Upper lobe of right lung (tissue), 1 donor: ENCODE data around the gene ODF2L. TPM values are rescaled to one million over a fixed set of nuclear protein-coding genes. Genes with fewer than 3 reads are reported as not detected.

ENCODE experiments used
- ATAC-seq: fragments of 200-7000 bp; cut with Tn5 transposase; one replicate; pipeline ENCODE4 v1.9.1; 2020; ENCODE audit warnings: mild to moderate bottlenecking, moderate library complexity
- DNase-seq: peaks from one replicate; pipeline ENCODE4 v3.0.0-alpha.2; 2020
- H3K27ac ChIP-seq: fragments of 200-600 bp; one replicate; pipeline ENCODE4 v1.8.0; 2022
- H3K27me3 ChIP-seq: fragments of 200-600 bp; one replicate; pipeline ENCODE4 v1.8.0; 2022; ENCODE audit warnings: mild to moderate bottlenecking
- H3K36me3 ChIP-seq: fragments of 200-600 bp; one replicate; pipeline ENCODE4 v1.8.0; 2022
- H3K4me1 ChIP-seq: fragments of 200-600 bp; one replicate; pipeline ENCODE4 v1.8.0; 2022
- H3K4me3 ChIP-seq: fragments of 200-600 bp; one replicate; pipeline ENCODE4 v1.8.0; 2022; ENCODE audit warnings: mild to moderate bottlenecking
- H3K9me3 ChIP-seq: fragments of 200-600 bp; one replicate; pipeline ENCODE4 v1.8.0; 2022
- intact Hi-C: fragments of 100-400 bp; cut with DNase I; formaldehyde crosslinking; loops from one replicate; pipeline ENCODE4 v1.11.0; 2022
- total RNA-seq: library from RNA; stranded (reverse); fragmentation: NEBNext Ultra II Directional; extraction: Animal tissue kit (Norgen Biotek cat#: 25700); gene quantifications from one replicate; pipeline ENCODE4 v1.2.1, GENCODE V29; 2021
- TF ChIP-seq, protein P1 (sequence below): fragments of 200-600 bp; IDR thresholded peaks from one replicate; pipeline ENCODE4 v1.8.0; 2022; ENCODE audit warnings: antibody characterized with exemption
- donor health status: DM: no; HTN: yes; CAD: no; lungs with severe emphysema.

ODF2L gene
- total RNA-seq, 1 donor from 2014 or later, result 47.0 TPM

DNA sequence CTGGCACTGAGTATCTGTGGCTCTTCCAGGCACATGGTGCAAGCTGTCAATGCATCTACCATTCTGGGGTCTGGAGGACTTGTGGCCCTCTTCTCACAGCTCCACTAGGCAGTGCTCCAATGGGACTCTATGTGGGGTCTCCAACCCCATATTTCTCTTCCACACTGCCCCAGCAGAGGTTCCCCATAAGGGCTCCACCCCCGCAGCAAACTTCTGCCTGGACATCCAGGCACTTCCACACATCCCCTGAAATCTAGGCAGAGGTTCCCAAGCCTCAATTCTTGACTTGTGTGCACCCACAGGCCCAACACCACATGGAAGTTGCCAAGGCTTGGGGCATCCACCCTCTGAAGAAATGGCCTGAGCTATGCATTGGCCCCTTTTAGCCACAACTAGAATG is 18.8 kb downstream of the ODF2L start:
- intact Hi-C loops, result no loop called here

DNA sequence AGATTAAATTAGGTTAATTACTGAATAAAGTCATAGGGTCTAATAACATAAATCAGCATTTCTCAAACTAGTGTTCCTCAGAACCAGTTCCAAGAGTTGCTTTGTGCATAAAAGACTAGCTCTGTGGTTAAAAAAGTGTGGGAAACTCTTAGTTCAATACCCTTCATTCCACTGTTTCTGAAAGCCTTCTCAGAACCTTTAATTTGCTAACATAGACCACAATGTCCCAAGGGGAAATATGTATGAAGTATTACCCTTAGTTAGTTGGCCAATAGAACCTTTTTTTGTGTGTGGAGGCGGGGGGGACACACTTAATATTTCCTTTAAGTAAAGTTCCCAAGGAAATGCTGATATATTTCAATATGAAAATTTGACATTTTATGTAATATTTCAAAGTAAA is 20.4 kb downstream of the ODF2L start:
- no peaks in the 10 kb centered on the region for H3K36me3 ChIP-seq
- intact Hi-C loops, result no loop called here
- no peak for ATAC-seq
- H3K4me3 ChIP-seq, result no peak overlapping the region
- H3K4me1 ChIP-seq, result no peaks in the 10 kb centered on the region
- no peaks in the 10 kb centered on the region for H3K27me3 ChIP-seq
- DNase-seq, result no peak
- TF ChIP-seq, protein P1, sequence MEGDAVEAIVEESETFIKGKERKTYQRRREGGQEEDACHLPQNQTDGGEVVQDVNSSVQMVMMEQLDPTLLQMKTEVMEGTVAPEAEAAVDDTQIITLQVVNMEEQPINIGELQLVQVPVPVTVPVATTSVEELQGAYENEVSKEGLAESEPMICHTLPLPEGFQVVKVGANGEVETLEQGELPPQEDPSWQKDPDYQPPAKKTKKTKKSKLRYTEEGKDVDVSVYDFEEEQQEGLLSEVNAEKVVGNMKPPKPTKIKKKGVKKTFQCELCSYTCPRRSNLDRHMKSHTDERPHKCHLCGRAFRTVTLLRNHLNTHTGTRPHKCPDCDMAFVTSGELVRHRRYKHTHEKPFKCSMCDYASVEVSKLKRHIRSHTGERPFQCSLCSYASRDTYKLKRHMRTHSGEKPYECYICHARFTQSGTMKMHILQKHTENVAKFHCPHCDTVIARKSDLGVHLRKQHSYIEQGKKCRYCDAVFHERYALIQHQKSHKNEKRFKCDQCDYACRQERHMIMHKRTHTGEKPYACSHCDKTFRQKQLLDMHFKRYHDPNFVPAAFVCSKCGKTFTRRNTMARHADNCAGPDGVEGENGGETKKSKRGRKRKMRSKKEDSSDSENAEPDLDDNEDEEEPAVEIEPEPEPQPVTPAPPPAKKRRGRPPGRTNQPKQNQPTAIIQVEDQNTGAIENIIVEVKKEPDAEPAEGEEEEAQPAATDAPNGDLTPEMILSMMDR, result no peak
- no peaks in the 10 kb centered on the region for H3K9me3 ChIP-seq
- no peak overlapping the region for H3K27ac ChIP-seq

More for the DNA sequence above, 18.8 kb downstream of the ODF2L start:
- TF ChIP-seq, protein P1, result no peak
- H3K36me3 ChIP-seq, result no peaks in the 10 kb centered on the region
- no peak overlapping the region for H3K4me3 ChIP-seq
- no peak for ATAC-seq
- no peak for DNase-seq
- H3K4me1 ChIP-seq, result no peaks in the 10 kb centered on the region
- H3K27ac ChIP-seq, result no peak overlapping the region
- H3K27me3 ChIP-seq, result no peaks in the 10 kb centered on the region
- no peaks in the 10 kb centered on the region for H3K9me3 ChIP-seq

DNA sequence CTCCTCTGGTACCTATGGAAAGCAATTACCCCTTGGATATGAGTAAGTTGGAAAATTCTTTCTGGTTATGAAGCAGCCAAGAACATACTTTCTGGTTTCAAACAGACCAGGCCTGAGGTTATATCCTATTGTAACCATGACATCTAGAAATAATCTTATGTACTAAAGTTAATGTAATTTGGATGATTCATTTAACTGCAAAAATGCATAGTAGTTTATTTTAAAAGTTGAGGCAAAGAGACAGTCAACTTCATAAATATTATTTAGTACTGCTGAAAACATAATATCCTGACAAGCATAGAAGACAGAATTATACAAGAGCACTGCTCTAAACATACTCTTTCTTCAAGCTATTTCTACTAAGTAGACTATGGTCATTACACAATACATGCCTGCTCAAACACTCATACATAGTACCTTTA is 25.5 kb downstream of the ODF2L start:
- ATAC-seq (no peak), DNase-seq (no peak)
- H3K4me3 ChIP-seq, result no peak overlapping the region
- TF ChIP-seq, protein P1, result no peak
- no peak overlapping the region for H3K27ac ChIP-seq
- no peaks in the 10 kb centered on the region for H3K27me3 ChIP-seq
- intact Hi-C loops, result no loop called here
- no peaks in the 10 kb centered on the region for H3K4me1 ChIP-seq
- no peaks in the 10 kb centered on the region for H3K36me3 ChIP-seq
- H3K9me3 ChIP-seq, result no peaks in the 10 kb centered on the region

DNA sequence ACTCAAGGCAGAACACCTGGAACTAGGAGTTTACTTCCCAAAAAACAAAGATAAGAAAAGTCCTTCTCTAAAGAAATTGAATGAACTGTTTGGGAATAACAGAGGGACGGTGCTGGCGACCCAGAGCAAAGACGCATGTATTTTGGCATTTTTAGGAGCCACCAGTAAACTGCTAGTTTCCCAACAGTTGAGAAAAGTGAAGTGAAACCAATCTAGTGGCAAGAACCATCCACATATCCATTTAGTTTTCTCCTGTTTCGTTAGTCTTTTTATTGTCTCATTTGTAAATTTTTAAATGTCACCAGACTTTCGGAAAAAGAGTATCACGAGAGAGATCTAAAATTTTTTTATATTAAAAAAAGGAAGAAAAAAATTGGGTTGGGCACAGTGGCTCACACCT is 30.2 kb downstream of the ODF2L start:
- no peak overlapping the region for H3K27ac ChIP-seq
- TF ChIP-seq, protein P1, result no peak
- no peaks in the 10 kb centered on the region for H3K4me1 ChIP-seq
- no peaks in the 10 kb centered on the region for H3K9me3 ChIP-seq
- no peaks in the 10 kb centered on the region for H3K36me3 ChIP-seq
- no peaks in the 10 kb centered on the region for H3K27me3 ChIP-seq
- ATAC-seq (no peak), DNase-seq (no peak)
- intact Hi-C loops, result no loop called here
- no peak overlapping the region for H3K4me3 ChIP-seq

DNA sequence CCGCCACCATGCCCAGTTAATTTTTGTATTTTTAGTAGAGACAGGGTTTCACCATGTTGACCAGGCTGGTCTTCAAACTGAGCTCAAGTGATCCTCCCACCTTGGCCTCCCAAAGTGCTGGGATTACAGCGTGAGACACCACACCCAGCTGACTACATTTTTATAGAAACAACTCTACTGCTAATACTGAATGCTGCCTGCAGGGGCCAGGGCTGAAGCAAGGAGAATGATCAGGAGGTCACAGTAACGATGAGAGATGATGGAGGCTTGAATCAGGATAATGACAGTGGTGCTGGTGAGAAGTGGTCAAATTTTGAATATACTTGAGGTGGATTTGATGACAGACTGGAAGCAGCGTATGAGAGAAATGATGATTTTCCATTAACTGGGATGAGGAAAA is 33.3 kb downstream of the ODF2L start:
- H3K9me3 ChIP-seq, result no peaks in the 10 kb centered on the region
- peaks cover 12% of the 10 kb centered on the region for H3K36me3 ChIP-seq
- H3K27ac ChIP-seq, result no peak overlapping the region
- no peak overlapping the region for H3K4me3 ChIP-seq
- no peaks in the 10 kb centered on the region for H3K27me3 ChIP-seq
- no peaks in the 10 kb centered on the region for H3K4me1 ChIP-seq
- TF ChIP-seq, protein P1, result no peak
- intact Hi-C loops, result no loop called here
- no peak for DNase-seq
- ATAC-seq, result no peak

DNA sequence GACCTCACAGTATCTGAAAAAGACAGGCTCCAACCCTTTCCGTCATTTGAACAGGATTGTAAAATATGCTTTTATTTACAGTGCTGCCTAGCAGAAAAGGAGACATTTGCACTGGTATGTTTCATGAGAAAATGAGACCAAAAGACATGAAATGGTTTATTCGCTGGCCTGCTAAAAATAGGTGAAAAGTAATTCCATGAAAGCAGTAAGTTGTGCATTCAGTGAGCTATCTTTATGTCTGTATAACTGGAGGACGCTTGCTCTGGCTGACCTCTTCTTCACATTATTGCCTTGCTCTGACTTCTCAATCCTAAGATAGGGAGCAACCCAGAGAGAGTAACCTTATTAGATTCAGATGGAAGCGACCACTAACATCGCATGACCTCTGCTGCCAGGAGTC is 38.3 kb downstream of the ODF2L start:
- Histone ChIP-seq H3K27me3 (no peaks in the 10 kb centered on the region), H3K36me3 (peaks cover 47% of the 10 kb centered on the region), H3K4me3 (no peak overlapping the region), H3K9me3 (no peaks in the 10 kb centered on the region), H3K27ac (no peak overlapping the region), H3K4me1 (no peaks in the 10 kb centered on the region)
- DNase-seq (no peak), ATAC-seq (no peak)
- TF ChIP-seq, protein P1, result no peak
- intact Hi-C loops, result no loop called here
